Lower leg skin (tissue), 3 donors: ENCODE measurements around the gene AGPAT4.

Experiments used
- POLR2A ChIP-seq, 2 donors: fragments of 450-650 bp; IDR thresholded peaks; one replicate each; pipeline ENCODE4 v1.6.1; 2016 to 2017; ENCODE audit warnings: antibody characterized with exemption in 2 of 2, mild to moderate bottlenecking in 1 of 2, moderate library complexity in 1 of 2
- TF ChIP-seq, protein P1 (sequence below), 3 donors: fragments of 450-650 bp; IDR thresholded peaks; one replicate each; pipeline ENCODE4 v1.5.1; 2016; ENCODE audit warnings: antibody characterized with exemption in 3 of 3, mild to moderate bottlenecking in 3 of 3, moderate library complexity in 2 of 3

DNA sequence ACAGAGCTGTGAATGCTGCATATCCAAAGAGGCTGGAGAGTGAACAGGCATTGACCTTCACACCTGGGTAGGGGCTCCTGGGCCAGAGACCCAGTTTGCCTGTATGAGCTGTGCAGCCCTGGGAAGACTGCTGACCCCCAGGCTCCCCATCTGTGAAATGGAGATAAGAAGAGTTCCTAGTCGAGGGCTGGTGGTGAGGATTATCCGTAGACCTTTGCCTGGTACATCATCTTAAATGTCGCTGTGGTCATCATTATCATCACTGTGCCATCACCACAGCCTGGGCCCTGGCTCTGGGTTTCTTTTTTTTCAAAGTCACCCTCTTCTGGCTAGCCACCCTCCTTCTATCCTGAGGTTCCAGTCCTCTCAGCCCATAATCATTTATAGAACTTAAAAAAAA lies 12.0 kb downstream of the AGPAT4 start:
- TF ChIP-seq, protein P1, sequence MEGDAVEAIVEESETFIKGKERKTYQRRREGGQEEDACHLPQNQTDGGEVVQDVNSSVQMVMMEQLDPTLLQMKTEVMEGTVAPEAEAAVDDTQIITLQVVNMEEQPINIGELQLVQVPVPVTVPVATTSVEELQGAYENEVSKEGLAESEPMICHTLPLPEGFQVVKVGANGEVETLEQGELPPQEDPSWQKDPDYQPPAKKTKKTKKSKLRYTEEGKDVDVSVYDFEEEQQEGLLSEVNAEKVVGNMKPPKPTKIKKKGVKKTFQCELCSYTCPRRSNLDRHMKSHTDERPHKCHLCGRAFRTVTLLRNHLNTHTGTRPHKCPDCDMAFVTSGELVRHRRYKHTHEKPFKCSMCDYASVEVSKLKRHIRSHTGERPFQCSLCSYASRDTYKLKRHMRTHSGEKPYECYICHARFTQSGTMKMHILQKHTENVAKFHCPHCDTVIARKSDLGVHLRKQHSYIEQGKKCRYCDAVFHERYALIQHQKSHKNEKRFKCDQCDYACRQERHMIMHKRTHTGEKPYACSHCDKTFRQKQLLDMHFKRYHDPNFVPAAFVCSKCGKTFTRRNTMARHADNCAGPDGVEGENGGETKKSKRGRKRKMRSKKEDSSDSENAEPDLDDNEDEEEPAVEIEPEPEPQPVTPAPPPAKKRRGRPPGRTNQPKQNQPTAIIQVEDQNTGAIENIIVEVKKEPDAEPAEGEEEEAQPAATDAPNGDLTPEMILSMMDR (IDR thresholded peaks at IDR 0.05), result no peak
- TF ChIP-seq POLR2A (IDR thresholded peaks at IDR 0.05), result no peak
